ENCODE data around the gene DBI. TPM values are rescaled to one million over a fixed set of nuclear protein-coding genes. Genes with fewer than 3 reads are reported as not detected.

The DBI gene
- total RNA-seq, 1 experiment from 2014 or later, result 129 TPM

DNA sequence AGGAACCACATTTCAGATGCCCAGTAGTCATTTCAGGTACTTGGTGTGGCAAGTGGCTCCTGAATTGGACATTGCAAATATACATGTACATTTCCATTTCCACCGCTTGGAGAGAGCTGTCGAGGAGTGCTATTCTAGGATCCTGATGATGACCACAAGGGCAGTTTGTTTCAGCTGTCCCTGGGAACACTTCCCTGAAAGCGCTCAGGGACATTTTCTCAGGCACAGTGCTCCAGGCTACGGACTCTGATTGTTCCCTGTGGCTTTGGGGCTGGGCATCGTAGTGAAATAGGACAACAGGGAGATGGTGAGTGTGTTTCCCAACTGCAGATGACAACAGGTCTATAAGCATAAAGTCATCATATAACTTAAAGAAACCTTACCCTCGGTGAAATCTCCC lies 3.1 kb downstream of the DBI start:
- H3K9ac ChIP-seq (ENCODE audit: low read length), result no peak overlapping the region
- no peak overlapping the region for H3K4me3 ChIP-seq (replicated peaks in 1 of 2; ENCODE audit: low read depth in 1 of 2, low read length in 2 of 2)
- no peaks in the 10 kb centered on the region for H3K9me3 ChIP-seq (ENCODE audit: control insufficient read depth in 1 of 2, insufficient read depth in 1 of 2, low read depth in 1 of 2, low read length in 2 of 2)
- no peak for ATAC-seq
- no peaks in the 10 kb centered on the region for H4K20me1 ChIP-seq (ENCODE audit: insufficient read depth)
- no peak overlapping the region for H3K27ac ChIP-seq (ENCODE audit: low read depth, low read length)
- ChIA-PET CTCF (no interaction called here), POLR2A (interaction anchor here (0.7 kb wide), 1 partner anchor 80 kb away, joined by 3 read pairs; no protein-coding TSS in a partner anchor), RAD21 (ENCODE audit: low non-redundant PET in 1 of 2, low total read pairs in 2 of 2, uncharacterized antibody in 2 of 2, unreplicated experiment in 2 of 2) (no interaction called here)
- H3K36me3 ChIP-seq (ENCODE audit: control insufficient read depth in 1 of 2, insufficient read depth in 2 of 2, low read length in 2 of 2), result peaks cover 41% of the 10 kb centered on the region in 2 experiments
- no peak overlapping the region for H2AFZ ChIP-seq (ENCODE audit: low read depth, low read length, poor library complexity, severe bottlenecking)
- H3K79me2 ChIP-seq (ENCODE audit: insufficient read depth, low read length), result peaks cover 38% of the 10 kb centered on the region
- DNase-seq (ENCODE audit: low read depth, low spot score), result no peak
- intact Hi-C loops (cut with micrococcal nuclease), result no loop called here
- H3K27me3 ChIP-seq (ENCODE audit: insufficient read depth, low read length), result no peaks in the 10 kb centered on the region
- TF ChIP-seq, protein P1, sequence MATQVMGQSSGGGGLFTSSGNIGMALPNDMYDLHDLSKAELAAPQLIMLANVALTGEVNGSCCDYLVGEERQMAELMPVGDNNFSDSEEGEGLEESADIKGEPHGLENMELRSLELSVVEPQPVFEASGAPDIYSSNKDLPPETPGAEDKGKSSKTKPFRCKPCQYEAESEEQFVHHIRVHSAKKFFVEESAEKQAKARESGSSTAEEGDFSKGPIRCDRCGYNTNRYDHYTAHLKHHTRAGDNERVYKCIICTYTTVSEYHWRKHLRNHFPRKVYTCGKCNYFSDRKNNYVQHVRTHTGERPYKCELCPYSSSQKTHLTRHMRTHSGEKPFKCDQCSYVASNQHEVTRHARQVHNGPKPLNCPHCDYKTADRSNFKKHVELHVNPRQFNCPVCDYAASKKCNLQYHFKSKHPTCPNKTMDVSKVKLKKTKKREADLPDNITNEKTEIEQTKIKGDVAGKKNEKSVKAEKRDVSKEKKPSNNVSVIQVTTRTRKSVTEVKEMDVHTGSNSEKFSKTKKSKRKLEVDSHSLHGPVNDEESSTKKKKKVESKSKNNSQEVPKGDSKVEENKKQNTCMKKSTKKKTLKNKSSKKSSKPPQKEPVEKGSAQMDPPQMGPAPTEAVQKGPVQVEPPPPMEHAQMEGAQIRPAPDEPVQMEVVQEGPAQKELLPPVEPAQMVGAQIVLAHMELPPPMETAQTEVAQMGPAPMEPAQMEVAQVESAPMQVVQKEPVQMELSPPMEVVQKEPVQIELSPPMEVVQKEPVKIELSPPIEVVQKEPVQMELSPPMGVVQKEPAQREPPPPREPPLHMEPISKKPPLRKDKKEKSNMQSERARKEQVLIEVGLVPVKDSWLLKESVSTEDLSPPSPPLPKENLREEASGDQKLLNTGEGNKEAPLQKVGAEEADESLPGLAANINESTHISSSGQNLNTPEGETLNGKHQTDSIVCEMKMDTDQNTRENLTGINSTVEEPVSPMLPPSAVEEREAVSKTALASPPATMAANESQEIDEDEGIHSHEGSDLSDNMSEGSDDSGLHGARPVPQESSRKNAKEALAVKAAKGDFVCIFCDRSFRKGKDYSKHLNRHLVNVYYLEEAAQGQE (IDR thresholded peaks at IDR 0.05; ENCODE audit: low read depth), result no peak
- no TSS peak for BruUV-seq (replicated peaks)
- H3K4me1 ChIP-seq (ENCODE audit: control insufficient read depth in 1 of 2, insufficient read depth in 2 of 2, low read length in 2 of 2), result peaks cover 13 to 17% of the 10 kb centered on the region in 2 experiments
- H3K4me2 ChIP-seq (ENCODE audit: low read length), result no peak overlapping the region
- H3K9me2 ChIP-seq (ENCODE audit: insufficient read depth), result no peaks in the 10 kb centered on the region

DNA sequence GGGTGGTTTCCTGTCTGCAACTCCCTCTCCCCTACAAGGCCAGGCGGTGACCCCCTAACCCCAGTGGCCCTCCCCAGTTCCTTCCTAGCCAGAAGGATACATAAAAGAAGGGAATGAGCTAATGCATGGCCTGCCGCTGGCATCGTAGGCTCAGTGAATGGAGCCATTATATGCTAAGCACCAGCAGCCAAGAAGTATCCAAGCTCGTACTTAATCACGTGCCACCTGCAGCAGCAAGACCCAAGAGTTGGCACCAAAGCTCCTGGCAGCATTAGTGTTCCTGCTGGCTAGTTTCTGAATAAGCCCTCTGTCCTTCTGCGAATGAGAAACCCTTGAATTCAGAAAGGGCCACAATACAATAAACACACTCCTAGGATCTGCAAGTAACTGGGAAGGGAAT lies 4.3 kb downstream of the DBI start:
- H3K9me2 ChIP-seq (ENCODE audit: insufficient read depth), result no peaks in the 10 kb centered on the region
- intact Hi-C loops (cut with micrococcal nuclease), result no loop called here
- TF ChIP-seq EZH2 (IDR thresholded peaks at IDR 0.05) (no peak), EZH2phosphoT487 (IDR thresholded peaks at IDR 0.05; ENCODE audit: borderline replicate concordance) (no peak), JUND (IDR thresholded peaks at IDR 0.05) (no peak), SIN3A (IDR thresholded peaks at IDR 0.05; ENCODE audit: low read depth) (no peak), ELF1 (IDR thresholded peaks at IDR 0.05; ENCODE audit: borderline replicate concordance, low read depth) (no peak), POLR2A (IDR thresholded peaks at IDR 0.05; ENCODE audit: borderline replicate concordance, extremely low read depth, insufficient read depth, insufficient read length) (no peak), CBX3 (IDR thresholded peaks at IDR 0.05; ENCODE audit: low read depth) (no peak), EGR1 (IDR thresholded peaks at IDR 0.05; ENCODE audit: low read depth) (no peak)
- TF ChIP-seq, protein P2, sequence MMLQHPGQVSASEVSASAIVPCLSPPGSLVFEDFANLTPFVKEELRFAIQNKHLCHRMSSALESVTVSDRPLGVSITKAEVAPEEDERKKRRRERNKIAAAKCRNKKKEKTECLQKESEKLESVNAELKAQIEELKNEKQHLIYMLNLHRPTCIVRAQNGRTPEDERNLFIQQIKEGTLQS (IDR thresholded peaks at IDR 0.05), result no peak
- TF ChIP-seq, protein P3, sequence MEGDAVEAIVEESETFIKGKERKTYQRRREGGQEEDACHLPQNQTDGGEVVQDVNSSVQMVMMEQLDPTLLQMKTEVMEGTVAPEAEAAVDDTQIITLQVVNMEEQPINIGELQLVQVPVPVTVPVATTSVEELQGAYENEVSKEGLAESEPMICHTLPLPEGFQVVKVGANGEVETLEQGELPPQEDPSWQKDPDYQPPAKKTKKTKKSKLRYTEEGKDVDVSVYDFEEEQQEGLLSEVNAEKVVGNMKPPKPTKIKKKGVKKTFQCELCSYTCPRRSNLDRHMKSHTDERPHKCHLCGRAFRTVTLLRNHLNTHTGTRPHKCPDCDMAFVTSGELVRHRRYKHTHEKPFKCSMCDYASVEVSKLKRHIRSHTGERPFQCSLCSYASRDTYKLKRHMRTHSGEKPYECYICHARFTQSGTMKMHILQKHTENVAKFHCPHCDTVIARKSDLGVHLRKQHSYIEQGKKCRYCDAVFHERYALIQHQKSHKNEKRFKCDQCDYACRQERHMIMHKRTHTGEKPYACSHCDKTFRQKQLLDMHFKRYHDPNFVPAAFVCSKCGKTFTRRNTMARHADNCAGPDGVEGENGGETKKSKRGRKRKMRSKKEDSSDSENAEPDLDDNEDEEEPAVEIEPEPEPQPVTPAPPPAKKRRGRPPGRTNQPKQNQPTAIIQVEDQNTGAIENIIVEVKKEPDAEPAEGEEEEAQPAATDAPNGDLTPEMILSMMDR (IDR thresholded peaks at IDR 0.05 in 2 of 3, conservative IDR thresholded peaks at IDR 0.05 in 1 of 3; ENCODE audit: borderline replicate concordance in 1 of 3, insufficient read depth in 1 of 3, low read depth in 2 of 3, low read length in 2 of 3), result no peak
- TF ChIP-seq, protein P4, sequence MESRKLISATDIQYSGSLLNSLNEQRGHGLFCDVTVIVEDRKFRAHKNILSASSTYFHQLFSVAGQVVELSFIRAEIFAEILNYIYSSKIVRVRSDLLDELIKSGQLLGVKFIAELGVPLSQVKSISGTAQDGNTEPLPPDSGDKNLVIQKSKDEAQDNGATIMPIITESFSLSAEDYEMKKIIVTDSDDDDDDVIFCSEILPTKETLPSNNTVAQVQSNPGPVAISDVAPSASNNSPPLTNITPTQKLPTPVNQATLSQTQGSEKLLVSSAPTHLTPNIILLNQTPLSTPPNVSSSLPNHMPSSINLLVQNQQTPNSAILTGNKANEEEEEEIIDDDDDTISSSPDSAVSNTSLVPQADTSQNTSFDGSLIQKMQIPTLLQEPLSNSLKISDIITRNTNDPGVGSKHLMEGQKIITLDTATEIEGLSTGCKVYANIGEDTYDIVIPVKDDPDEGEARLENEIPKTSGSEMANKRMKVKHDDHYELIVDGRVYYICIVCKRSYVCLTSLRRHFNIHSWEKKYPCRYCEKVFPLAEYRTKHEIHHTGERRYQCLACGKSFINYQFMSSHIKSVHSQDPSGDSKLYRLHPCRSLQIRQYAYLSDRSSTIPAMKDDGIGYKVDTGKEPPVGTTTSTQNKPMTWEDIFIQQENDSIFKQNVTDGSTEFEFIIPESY (IDR thresholded peaks at IDR 0.05; ENCODE audit: extremely low read depth, insufficient replicate concordance, low read length), result no peak

More for the DNA sequence above, 4.3 kb downstream of the DBI start:
- RAD21 ChIA-PET (ENCODE audit: low non-redundant PET in 1 of 2, low total read pairs in 2 of 2, uncharacterized antibody in 2 of 2, unreplicated experiment in 2 of 2), result no interaction called here
- no peak overlapping the region for H3K27ac ChIP-seq (ENCODE audit: low read depth, low read length)
- H2AFZ ChIP-seq (ENCODE audit: low read depth, low read length, poor library complexity, severe bottlenecking), result no peak overlapping the region
- no TSS peak for BruUV-seq (replicated peaks)
- POLR2A ChIA-PET, result no interaction called here
- no peak overlapping the region for H3K4me2 ChIP-seq (ENCODE audit: low read length)
- peaks cover 6 to 8% of the 10 kb centered on the region in 2 experiments for H3K4me1 ChIP-seq (ENCODE audit: control insufficient read depth in 1 of 2, insufficient read depth in 2 of 2, low read length in 2 of 2)
- no peak for DNase-seq (ENCODE audit: low read depth, low spot score)
- H3K27me3 ChIP-seq (ENCODE audit: insufficient read depth, low read length), result no peaks in the 10 kb centered on the region
- peaks cover 41% of the 10 kb centered on the region in 2 experiments for H3K36me3 ChIP-seq (ENCODE audit: control insufficient read depth in 1 of 2, insufficient read depth in 2 of 2, low read length in 2 of 2)
- no peaks in the 10 kb centered on the region for H4K20me1 ChIP-seq (ENCODE audit: insufficient read depth)
- H3K4me3 ChIP-seq (replicated peaks in 1 of 2; ENCODE audit: low read depth in 1 of 2, low read length in 2 of 2), result no peak overlapping the region
- H3K79me2 ChIP-seq (ENCODE audit: insufficient read depth, low read length), result peaks cover 25% of the 10 kb centered on the region
- H3K9me3 ChIP-seq (ENCODE audit: control insufficient read depth in 1 of 2, insufficient read depth in 1 of 2, low read depth in 1 of 2, low read length in 2 of 2), result no peaks in the 10 kb centered on the region
- no peak for ATAC-seq
- H3K9ac ChIP-seq (ENCODE audit: low read length), result no peak overlapping the region
- CTCF ChIA-PET, result no interaction called here

All from HCT116 (cell line).